ENCODE measurements around the gene ARAP2. TPM values are rescaled to one million over a fixed set of nuclear protein-coding genes. Genes with fewer than 3 reads are reported as not detected.

ARAP2 gene
- total RNA-seq, 4 donors from 2014 or later = 82.8 to 136 (median 105) TPM

GRCh38 chr4:36165631-36166005, 78.7 kb downstream of the ARAP2 start:
- 47 to 61% methylated on average over 2 of the region's 2 CpGs for WGBS, 2 donors
- intact Hi-C loops (cut with DNase I; ENCODE audit: low total_unique reads) = no loop called here
- H3K4me3 ChIP-seq (ENCODE audit: low read depth, poor library complexity, severe bottlenecking) = no peak overlapping the region
- DNase-seq (ENCODE audit: low spot score in 2 of 2) = no peak
- no peak for TF ChIP-seq POLR2A (IDR thresholded peaks at IDR 0.05)
- TF ChIP-seq, protein P1, sequence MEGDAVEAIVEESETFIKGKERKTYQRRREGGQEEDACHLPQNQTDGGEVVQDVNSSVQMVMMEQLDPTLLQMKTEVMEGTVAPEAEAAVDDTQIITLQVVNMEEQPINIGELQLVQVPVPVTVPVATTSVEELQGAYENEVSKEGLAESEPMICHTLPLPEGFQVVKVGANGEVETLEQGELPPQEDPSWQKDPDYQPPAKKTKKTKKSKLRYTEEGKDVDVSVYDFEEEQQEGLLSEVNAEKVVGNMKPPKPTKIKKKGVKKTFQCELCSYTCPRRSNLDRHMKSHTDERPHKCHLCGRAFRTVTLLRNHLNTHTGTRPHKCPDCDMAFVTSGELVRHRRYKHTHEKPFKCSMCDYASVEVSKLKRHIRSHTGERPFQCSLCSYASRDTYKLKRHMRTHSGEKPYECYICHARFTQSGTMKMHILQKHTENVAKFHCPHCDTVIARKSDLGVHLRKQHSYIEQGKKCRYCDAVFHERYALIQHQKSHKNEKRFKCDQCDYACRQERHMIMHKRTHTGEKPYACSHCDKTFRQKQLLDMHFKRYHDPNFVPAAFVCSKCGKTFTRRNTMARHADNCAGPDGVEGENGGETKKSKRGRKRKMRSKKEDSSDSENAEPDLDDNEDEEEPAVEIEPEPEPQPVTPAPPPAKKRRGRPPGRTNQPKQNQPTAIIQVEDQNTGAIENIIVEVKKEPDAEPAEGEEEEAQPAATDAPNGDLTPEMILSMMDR (IDR thresholded peaks at IDR 0.05) = no peak

DNA sequence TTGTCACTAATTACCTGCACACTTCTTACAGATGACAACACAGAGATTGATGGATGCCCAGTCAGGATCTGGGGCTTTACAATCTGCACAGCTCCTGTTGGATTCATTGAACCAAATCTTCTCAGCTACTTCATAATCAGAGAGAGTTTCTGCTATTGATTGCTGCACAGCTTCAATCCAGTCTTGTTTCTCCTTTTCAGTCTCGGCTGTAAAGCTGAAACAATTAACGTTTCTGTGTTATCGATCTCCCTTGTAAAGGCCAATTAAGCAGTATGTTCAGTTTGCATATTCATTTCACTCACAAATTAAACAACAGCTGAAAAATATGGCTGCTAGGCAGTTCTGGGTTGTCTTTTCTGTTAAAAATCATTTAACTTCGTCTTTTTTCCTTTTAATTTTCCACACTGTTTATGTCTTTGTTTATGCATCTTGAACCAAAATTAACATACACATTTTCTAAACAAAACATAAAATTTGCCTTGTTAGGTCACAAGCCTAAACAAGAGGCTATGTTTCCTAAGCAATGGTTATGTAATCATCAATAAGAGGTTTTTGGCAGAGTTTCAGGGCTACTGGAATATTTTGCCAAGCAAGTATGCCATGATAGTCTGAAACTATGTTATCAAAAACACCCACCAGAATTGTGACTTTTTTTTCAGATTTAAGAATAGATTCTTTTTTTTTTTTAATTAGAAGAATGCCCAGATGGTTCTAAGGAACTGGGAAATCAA, 79.2 kb downstream of the ARAP2 start:
- WGBS, 2 donors = 56 to 69% methylated on average over 4 of the region's 4 CpGs
- no peak for DNase-seq (ENCODE audit: low spot score in 2 of 2)
- TF ChIP-seq POLR2A (IDR thresholded peaks at IDR 0.05) = no peak
- TF ChIP-seq, protein P1 (IDR thresholded peaks at IDR 0.05) = no peak

GRCh38 chr4:36163198-36163597, 81.1 kb downstream of the ARAP2 start:
- 87 to 95% methylated on average over 3 of the region's 3 CpGs for WGBS, 2 donors
- TF ChIP-seq, protein P1 (IDR thresholded peaks at IDR 0.05) = no peak
- no peak for TF ChIP-seq POLR2A (IDR thresholded peaks at IDR 0.05)
- intact Hi-C loops (cut with DNase I; ENCODE audit: low total_unique reads) = no loop called here

More for the DNA sequence above, 79.2 kb downstream of the ARAP2 start:
- intact Hi-C loops (cut with DNase I; ENCODE audit: low total_unique reads) = no loop called here
- no peak overlapping the region for H3K4me3 ChIP-seq (ENCODE audit: low read depth, poor library complexity, severe bottlenecking)

DNA sequence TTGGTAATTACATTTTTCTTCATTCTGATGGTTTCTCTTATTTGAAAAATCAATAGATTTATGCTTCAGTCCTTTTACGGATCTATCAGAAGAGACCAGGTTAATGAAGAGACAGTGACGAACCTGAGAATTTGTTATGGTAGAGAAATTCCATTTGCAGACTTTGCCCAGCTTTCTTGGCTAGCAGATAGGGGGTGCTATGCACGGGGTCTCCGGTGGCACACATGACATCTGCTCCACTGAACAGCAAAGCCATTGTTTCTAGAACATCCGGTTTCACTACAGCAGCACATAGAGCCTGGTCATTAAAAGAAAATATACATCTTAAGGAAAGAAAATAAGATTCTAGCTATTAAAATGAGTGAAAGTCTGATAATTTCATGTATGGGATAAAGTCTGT, 85.1 kb downstream of the ARAP2 start:
- DNase-seq (ENCODE audit: low spot score in 2 of 2) = no peak
- intact Hi-C loops (cut with DNase I; ENCODE audit: low total_unique reads) = no loop called here
- no peak overlapping the region for H3K4me3 ChIP-seq (ENCODE audit: low read depth, poor library complexity, severe bottlenecking)
- WGBS, 2 donors = 87% methylated on average over 5 of the region's 5 CpGs
- no peak for TF ChIP-seq POLR2A (IDR thresholded peaks at IDR 0.05)
- TF ChIP-seq, protein P1 (IDR thresholded peaks at IDR 0.05) = no peak

More at GRCh38 chr4:36163198-36163597, 81.1 kb downstream of the ARAP2 start:
- no peak overlapping the region for H3K4me3 ChIP-seq (ENCODE audit: low read depth, poor library complexity, severe bottlenecking)
- no peak for DNase-seq (ENCODE audit: low spot score in 2 of 2)

DNA sequence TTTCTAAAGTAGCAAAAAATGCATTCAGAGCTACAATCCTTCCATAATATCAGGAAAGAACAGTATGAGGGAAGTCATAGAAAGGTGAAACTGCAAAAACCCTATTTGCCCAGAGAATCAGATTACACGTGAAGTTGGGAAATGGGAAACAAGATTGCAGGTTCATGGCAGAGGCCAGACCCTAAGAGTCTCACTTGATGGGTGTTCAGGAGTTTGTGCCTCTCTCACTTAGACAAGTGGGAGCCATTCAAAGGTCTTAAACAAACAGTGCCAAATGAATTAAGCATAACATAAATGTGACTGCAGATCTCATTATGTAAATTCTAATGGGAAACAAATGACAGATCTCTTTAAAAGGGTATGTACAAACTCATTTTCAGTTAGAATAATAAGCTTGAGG, 91.6 kb downstream of the ARAP2 start:
- DNase-seq (ENCODE audit: low spot score in 2 of 2) = no peak
- intact Hi-C loops (cut with DNase I; ENCODE audit: low total_unique reads) = no loop called here
- TF ChIP-seq POLR2A (IDR thresholded peaks at IDR 0.05) = no peak
- TF ChIP-seq, protein P1 (IDR thresholded peaks at IDR 0.05) = no peak
- H3K4me3 ChIP-seq (ENCODE audit: low read depth, poor library complexity, severe bottlenecking) = no peak overlapping the region
- WGBS, 2 donors = 76 to 85% methylated on average over 1 of the region's 1 CpG

GRCh38 chr4:36142504-36142903, 101.8 kb downstream of the ARAP2 start:
- no peak for TF ChIP-seq POLR2A (IDR thresholded peaks at IDR 0.05)
- TF ChIP-seq, protein P1 (IDR thresholded peaks at IDR 0.05) = no peak
- WGBS, 2 donors = 88 to 93% methylated on average over 1 of the region's 1 CpG
- no peak overlapping the region for H3K4me3 ChIP-seq (ENCODE audit: low read depth, poor library complexity, severe bottlenecking)
- DNase-seq (ENCODE audit: low spot score in 2 of 2) = no peak
- intact Hi-C loops (cut with DNase I; ENCODE audit: low total_unique reads) = no loop called here

Data from lower leg skin (tissue), 4 donors.